Measurements from ENCODE around the gene NOXO1.
A peak's percentile ranks its signal among the peaks of the same experiment; 100 is the strongest.

Gene NOXO1

GRCh38 chr16:2008631-2009163, 27.4 kb upstream of the NOXO1 start:
- Mint-ChIP-seq H3K4me3 (peak overlapping the region; percentile 83), H3K36me3 (ENCODE audit: low read depth) (no peaks in the 10 kb centered on the region), H3K9me3 (no peaks in the 10 kb centered on the region), H3K27me3 (ENCODE audit: low read depth, poor library complexity) (no peaks in the 10 kb centered on the region), H3K4me1 (peaks cover 53% of the 10 kb centered on the region), H3K27ac (no peak overlapping the region)
- no peak for DNase-seq
- TF ChIP-seq CTCF (IDR thresholded peaks at IDR 0.05): no peak

- Mint-ChIP-seq H3K27me3 (ENCODE audit: low read depth, poor library complexity) (no peaks in the 10 kb centered on the region), H3K9me3 (no peaks in the 10 kb centered on the region), H3K4me1 (peaks cover 53% of the 10 kb centered on the region), H3K27ac (no peak overlapping the region), H3K4me3 (peak overlapping the region; percentile 83), H3K36me3 (ENCODE audit: low read depth) (no peaks in the 10 kb centered on the region)
- TF ChIP-seq CTCF (IDR thresholded peaks at IDR 0.05): no peak
- DNase-seq: no peak
These were observed 26.8 kb upstream of the NOXO1 start for GRCh38 chr16:2008009-2008526.

GRCh38 chr16:2007081-2007836, 26.0 kb upstream of the NOXO1 start:
- Mint-ChIP-seq H3K36me3 (ENCODE audit: low read depth) (peaks cover 3% of the 10 kb centered on the region), H3K4me1 (peaks cover 53% of the 10 kb centered on the region), H3K4me3 (peak overlapping the region; percentile 83), H3K27ac (no peak overlapping the region), H3K27me3 (ENCODE audit: low read depth, poor library complexity) (no peaks in the 10 kb centered on the region), H3K9me3 (no peaks in the 10 kb centered on the region)
- no peak for DNase-seq
- TF ChIP-seq CTCF (IDR thresholded peaks at IDR 0.05): no peak

- H3K9me3 Mint-ChIP-seq: no peaks in the 10 kb centered on the region
- H3K4me1 Mint-ChIP-seq: peaks cover 53% of the 10 kb centered on the region
- no peak for TF ChIP-seq CTCF (IDR thresholded peaks at IDR 0.05)
- no peaks in the 10 kb centered on the region for H3K27me3 Mint-ChIP-seq (ENCODE audit: low read depth, poor library complexity)
- H3K27ac Mint-ChIP-seq: peak overlapping the region; percentile 66
- peak overlapping the region; percentile 50 for H3K4me3 Mint-ChIP-seq
- no peak for DNase-seq
- peaks cover 5% of the 10 kb centered on the region for H3K36me3 Mint-ChIP-seq (ENCODE audit: low read depth)
These were observed 25.0 kb upstream of the NOXO1 start for GRCh38 chr16:2006317-2006716.

DNA sequence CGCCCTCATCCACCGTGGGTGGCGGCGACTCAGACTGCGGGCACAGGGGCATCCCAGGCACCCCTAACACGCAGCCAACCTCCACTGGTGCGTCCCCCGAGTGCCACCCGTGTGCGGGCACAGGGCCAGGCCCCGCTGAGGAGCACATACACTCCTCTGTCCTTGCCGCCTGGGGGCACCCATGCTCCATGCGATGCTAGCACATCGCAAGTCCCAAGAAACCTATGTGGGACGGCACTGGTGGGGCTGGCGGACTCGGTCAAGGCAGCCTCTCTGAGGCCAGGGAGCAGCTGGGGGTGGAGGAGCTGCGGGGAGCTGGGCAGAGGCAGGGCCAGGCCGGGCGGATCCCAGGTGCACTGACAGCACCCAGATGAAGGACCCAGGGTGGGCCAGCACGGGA, 24.4 kb upstream of the NOXO1 start:
- no peak for DNase-seq
- Mint-ChIP-seq H3K36me3 (ENCODE audit: low read depth) (peaks cover 10% of the 10 kb centered on the region), H3K4me3 (no peak overlapping the region), H3K27me3 (ENCODE audit: low read depth, poor library complexity) (no peaks in the 10 kb centered on the region), H3K4me1 (peaks cover 53% of the 10 kb centered on the region), H3K9me3 (no peaks in the 10 kb centered on the region), H3K27ac (no peak overlapping the region)
- TF ChIP-seq CTCF (IDR thresholded peaks at IDR 0.05): no peak

Data from nephron progenitor cell (in vitro differentiated cells).